ENCODE measurements around the gene KRTAP19-2. TPM values are rescaled to one million over a fixed set of nuclear protein-coding genes. Genes with fewer than 3 reads are reported as not detected.
A peak's percentile ranks its signal among the peaks of the same experiment; 100 is the strongest.
"Not testable (repeated sequence)": the region's sequence is repeated elsewhere in the genome, so short reads cannot be mapped to it uniquely, and the experiment has no call there.

KRTAP19-2 gene
- total and polyA plus RNA-seq, 4 donors = not detected

DNA sequence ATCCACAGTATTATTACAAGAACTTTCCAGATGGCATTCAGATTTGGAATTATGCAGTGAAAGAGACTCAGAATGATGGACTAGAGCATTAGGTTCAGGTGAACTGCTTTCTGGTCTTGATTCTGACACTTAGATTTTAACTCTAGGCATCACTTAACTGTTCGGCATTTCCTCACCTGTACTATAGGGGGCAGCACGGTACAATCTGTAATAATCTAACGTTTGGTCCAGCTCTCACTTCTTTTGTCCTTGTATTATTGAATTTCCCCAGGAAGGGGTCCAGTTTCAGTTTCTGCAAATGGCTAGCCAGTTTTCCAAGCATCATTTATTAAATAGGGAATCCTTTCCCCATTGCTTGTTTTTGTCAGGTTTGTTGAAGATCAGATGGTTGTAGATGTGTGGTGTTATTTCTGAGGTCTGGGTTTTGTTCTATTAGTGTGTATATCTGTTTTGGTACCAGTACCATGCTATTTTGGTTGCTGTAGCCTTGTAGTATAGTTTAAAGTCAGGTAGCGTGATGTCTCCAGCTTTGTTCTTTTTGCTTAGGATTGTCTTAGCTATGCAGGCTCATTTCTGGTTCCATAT is 18.5 kb upstream of the KRTAP19-2 start:
- WGBS = 22% methylated on average over 4 of the region's 4 CpGs
- TF ChIP-seq RAD21 (IDR thresholded peaks at IDR 0.05) (peak in 1 of 2 donors; percentile 18), CTCF (IDR thresholded peaks at IDR 0.05; ENCODE audit: low read depth, low read length, missing input control) (peak; percentile 15)
- not testable (repeated sequence) for H3K9ac ChIP-seq (ENCODE audit: low read depth in 1 of 2, low read length in 2 of 2); H3K9me3 ChIP-seq (ENCODE audit: control insufficient read depth in 4 of 4, low read length in 3 of 4); DNase-seq (ENCODE audit: low spot score); H3K27ac ChIP-seq (ENCODE audit: low read depth in 1 of 2, low read length in 2 of 2); H3K4me3 ChIP-seq (ENCODE audit: low read depth in 1 of 3, low read length in 3 of 3); H3K36me3 ChIP-seq (ENCODE audit: control insufficient read depth in 4 of 4, insufficient read depth in 3 of 4, low read depth in 1 of 4, low read length in 3 of 4); H3K27me3 ChIP-seq (ENCODE audit: control insufficient read depth in 4 of 4, insufficient read depth in 4 of 4, low read length in 3 of 4); H3K4me1 ChIP-seq (ENCODE audit: control insufficient read depth in 4 of 4, insufficient read depth in 4 of 4, low read length in 3 of 4)

DNA sequence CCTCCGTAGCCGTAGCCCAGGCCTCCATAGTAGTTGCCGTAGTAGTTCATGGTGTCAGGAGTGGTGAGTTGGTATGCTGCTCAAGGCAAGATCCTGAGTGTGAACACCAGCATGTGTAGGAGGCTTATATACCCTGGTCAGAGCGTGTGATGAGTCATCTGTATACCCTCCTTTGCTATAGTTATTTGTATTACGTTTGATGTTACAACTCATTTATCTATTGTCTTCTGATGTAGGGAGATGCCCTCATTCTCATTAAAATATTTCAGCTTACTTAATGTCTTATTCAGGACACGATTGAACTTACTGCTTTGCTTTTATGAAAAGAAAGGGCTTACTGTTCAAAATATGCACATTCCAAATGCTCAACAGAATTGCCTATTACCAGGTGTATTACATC is 14.8 kb upstream of the KRTAP19-2 start, which contains the start of gene KRTAP19-5:
KRTAP19-5 (minus strand) TSS at position 101 of the 400 bp plus-strand sequence; CDS start at position 50, 51 bp downstream.
- H3K9me3 ChIP-seq (ENCODE audit: control insufficient read depth in 4 of 4, low read length in 3 of 4) = no peaks in the 10 kb centered on the region
- no peaks in the 10 kb centered on the region for H3K27me3 ChIP-seq (ENCODE audit: control insufficient read depth in 4 of 4, insufficient read depth in 4 of 4, low read length in 3 of 4)
- 72% methylated on average over 6 of the region's 6 CpGs for WGBS
- no peak for DNase-seq (ENCODE audit: low spot score)
- no peak for TF ChIP-seq YY1 (IDR thresholded peaks at IDR 0.05)
- TF ChIP-seq CTCF (IDR thresholded peaks at IDR 0.05; ENCODE audit: low read depth, low read length, missing input control) = no peak
- no peak for TF ChIP-seq EGR1 (IDR thresholded peaks at IDR 0.05; ENCODE audit: low read depth in 2 of 2)
- TF ChIP-seq SP1 (IDR thresholded peaks at IDR 0.05) = no peak
- no peak within 1 kb of the TSS for H3K9ac ChIP-seq (ENCODE audit: low read depth in 1 of 2, low read length in 2 of 2)
- no peaks in the 10 kb centered on the region for H3K36me3 ChIP-seq (ENCODE audit: control insufficient read depth in 4 of 4, insufficient read depth in 3 of 4, low read depth in 1 of 4, low read length in 3 of 4)
- H3K27ac ChIP-seq (ENCODE audit: low read depth in 1 of 2, low read length in 2 of 2) = no peak within 1 kb of the TSS
- no peaks in the 10 kb centered on the region for H3K4me1 ChIP-seq (ENCODE audit: control insufficient read depth in 4 of 4, insufficient read depth in 4 of 4, low read length in 3 of 4)
- H3K4me3 ChIP-seq (ENCODE audit: low read depth in 1 of 3, low read length in 3 of 3) = no peak within 1 kb of the TSS

DNA sequence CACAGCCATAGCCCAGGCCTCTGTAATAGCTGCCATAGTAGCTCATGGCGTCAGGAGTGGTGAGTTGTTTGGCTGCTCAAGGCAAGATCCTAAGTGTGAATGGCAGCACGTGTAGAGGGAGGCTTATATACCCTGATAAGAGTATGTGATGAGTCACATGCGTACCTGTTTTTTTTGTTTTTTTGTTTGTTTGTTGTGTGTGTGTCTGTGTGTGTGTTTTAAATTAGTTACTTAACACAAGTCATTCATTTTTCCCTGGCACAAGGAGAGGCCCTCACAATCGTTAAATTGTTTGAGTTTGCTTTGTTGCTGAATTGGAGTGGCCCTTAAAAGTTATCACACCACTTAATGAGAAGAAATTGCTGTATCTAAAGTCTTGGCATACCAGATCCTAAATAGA is 9.8 kb upstream of the KRTAP19-2 start, which contains the start of gene KRTAP19-4:
KRTAP19-4 (minus strand) TSS at position 101 of the 400 bp plus-strand sequence; CDS start at position 46, 55 bp downstream.
- H3K27me3 ChIP-seq (ENCODE audit: control insufficient read depth in 4 of 4, insufficient read depth in 4 of 4, low read length in 3 of 4) = no peaks in the 10 kb centered on the region
- no peaks in the 10 kb centered on the region for H3K4me1 ChIP-seq (ENCODE audit: control insufficient read depth in 4 of 4, insufficient read depth in 4 of 4, low read length in 3 of 4)
- no peak within 1 kb of the TSS for H3K27ac ChIP-seq (ENCODE audit: low read depth in 1 of 2, low read length in 2 of 2)
- no peaks in the 10 kb centered on the region for H3K36me3 ChIP-seq (ENCODE audit: control insufficient read depth in 4 of 4, insufficient read depth in 3 of 4, low read depth in 1 of 4, low read length in 3 of 4)
- H3K9me3 ChIP-seq (ENCODE audit: control insufficient read depth in 4 of 4, low read length in 3 of 4) = no peaks in the 10 kb centered on the region
- no peak for TF ChIP-seq FOXA1 (IDR thresholded peaks at IDR 0.05)
- no peak for TF ChIP-seq FOXA2 (IDR thresholded peaks at IDR 0.05)
- TF ChIP-seq ATF3 (IDR thresholded peaks at IDR 0.05) = no peak
- TF ChIP-seq EGR1 (IDR thresholded peaks at IDR 0.05; ENCODE audit: low read depth in 2 of 2) = no peak
- TF ChIP-seq GABPA (IDR thresholded peaks at IDR 0.05 in 1 of 2, conservative IDR thresholded peaks at IDR 0.05 in 1 of 2) = no peak
- TF ChIP-seq YY1 (IDR thresholded peaks at IDR 0.05) = no peak
- TF ChIP-seq TAF1 (conservative IDR thresholded peaks at IDR 0.05) = no peak
- TF ChIP-seq NR2F2 (IDR thresholded peaks at IDR 0.05) = no peak
- H3K9ac ChIP-seq (ENCODE audit: low read depth in 1 of 2, low read length in 2 of 2) = no peak within 1 kb of the TSS
- whole genome bisulfite sequencing = 58% methylated on average over 4 of the region's 4 CpGs
- DNase-seq (ENCODE audit: low spot score) = no peak
- H3K4me3 ChIP-seq (ENCODE audit: low read depth in 1 of 3, low read length in 3 of 3) = no peak within 1 kb of the TSS

Data from liver (tissue), 9 donors.